ENCODE measurements around the gene BTBD10. TPM values are rescaled to one million over a fixed set of nuclear protein-coding genes. Genes with fewer than 3 reads are reported as not detected.

The BTBD10 gene
- total RNA-seq, 1 donor from 2014 or later: 24.7 TPM

GRCh38 chr11:13429836-13430235, 33.2 kb downstream of the BTBD10 start:
- TF ChIP-seq CTCF (conservative IDR thresholded peaks at IDR 0.05): no peak
- no peak for DNase-seq (ENCODE audit: extremely low spot score, unreplicated experiment)
- Mint-ChIP-seq H3K4me3 (no peak overlapping the region), H3K9me3 (peaks cover 12% of the 10 kb centered on the region), H3K27ac (no peak overlapping the region), H3K36me3 (peaks cover 17% of the 10 kb centered on the region), H3K27me3 (no peaks in the 10 kb centered on the region), H3K4me1 (ENCODE audit: unreplicated experiment) (no peaks in the 10 kb centered on the region)

GRCh38 chr11:13429288-13429687, 33.7 kb downstream of the BTBD10 start:
- no peak for DNase-seq (ENCODE audit: extremely low spot score, unreplicated experiment)
- no peaks in the 10 kb centered on the region for H3K4me1 Mint-ChIP-seq (ENCODE audit: unreplicated experiment)
- no peak overlapping the region for H3K4me3 Mint-ChIP-seq
- TF ChIP-seq CTCF (conservative IDR thresholded peaks at IDR 0.05): no peak
- H3K9me3 Mint-ChIP-seq: peaks cover 12% of the 10 kb centered on the region
- peaks cover 17% of the 10 kb centered on the region for H3K36me3 Mint-ChIP-seq
- no peak overlapping the region for H3K27ac Mint-ChIP-seq
- H3K27me3 Mint-ChIP-seq: no peaks in the 10 kb centered on the region

- H3K4me3 Mint-ChIP-seq: no peak overlapping the region
- DNase-seq (ENCODE audit: extremely low spot score, unreplicated experiment): no peak
- H3K4me1 Mint-ChIP-seq (ENCODE audit: unreplicated experiment): peaks cover 8% of the 10 kb centered on the region
- H3K36me3 Mint-ChIP-seq: peaks cover 17% of the 10 kb centered on the region
- TF ChIP-seq CTCF (conservative IDR thresholded peaks at IDR 0.05): no peak
- H3K9me3 Mint-ChIP-seq: peaks cover 12% of the 10 kb centered on the region
- H3K27me3 Mint-ChIP-seq: no peaks in the 10 kb centered on the region
- H3K27ac Mint-ChIP-seq: no peak overlapping the region
Measured at GRCh38 chr11:13427440-13427839, 35.6 kb downstream of the BTBD10 start.

- Mint-ChIP-seq H3K9me3 (peaks cover 6% of the 10 kb centered on the region), H3K27ac (no peak overlapping the region), H3K27me3 (no peaks in the 10 kb centered on the region), H3K4me1 (ENCODE audit: unreplicated experiment) (peaks cover 8% of the 10 kb centered on the region), H3K4me3 (no peak overlapping the region), H3K36me3 (peaks cover 10% of the 10 kb centered on the region)
- DNase-seq (ENCODE audit: extremely low spot score, unreplicated experiment): no peak
- no peak for TF ChIP-seq CTCF (conservative IDR thresholded peaks at IDR 0.05)
Measured at GRCh38 chr11:13423372-13423771, 39.6 kb downstream of the BTBD10 start.

- DNase-seq (ENCODE audit: extremely low spot score, unreplicated experiment): no peak
- TF ChIP-seq CTCF (conservative IDR thresholded peaks at IDR 0.05): no peak
- H3K9me3 Mint-ChIP-seq: no peaks in the 10 kb centered on the region
- H3K27ac Mint-ChIP-seq: no peak overlapping the region
- no peak overlapping the region for H3K4me3 Mint-ChIP-seq
- H3K4me1 Mint-ChIP-seq (ENCODE audit: unreplicated experiment): peaks cover 8% of the 10 kb centered on the region
- H3K27me3 Mint-ChIP-seq: no peaks in the 10 kb centered on the region
- H3K36me3 Mint-ChIP-seq: peaks cover 11% of the 10 kb centered on the region
Measured at GRCh38 chr11:13421561-13421960, 41.5 kb downstream of the BTBD10 start.

GRCh38 chr11:13415201-13415600, 47.8 kb downstream of the BTBD10 start:
- no peaks in the 10 kb centered on the region for H3K9me3 Mint-ChIP-seq
- H3K27ac Mint-ChIP-seq: no peak overlapping the region
- DNase-seq (ENCODE audit: extremely low spot score, unreplicated experiment): no peak
- no peaks in the 10 kb centered on the region for H3K4me1 Mint-ChIP-seq (ENCODE audit: unreplicated experiment)
- peaks cover 25% of the 10 kb centered on the region for H3K36me3 Mint-ChIP-seq
- TF ChIP-seq CTCF (conservative IDR thresholded peaks at IDR 0.05): no peak
- no peaks in the 10 kb centered on the region for H3K27me3 Mint-ChIP-seq
- no peak overlapping the region for H3K4me3 Mint-ChIP-seq
